Measurements from ENCODE around the gene RELN.

DNA sequence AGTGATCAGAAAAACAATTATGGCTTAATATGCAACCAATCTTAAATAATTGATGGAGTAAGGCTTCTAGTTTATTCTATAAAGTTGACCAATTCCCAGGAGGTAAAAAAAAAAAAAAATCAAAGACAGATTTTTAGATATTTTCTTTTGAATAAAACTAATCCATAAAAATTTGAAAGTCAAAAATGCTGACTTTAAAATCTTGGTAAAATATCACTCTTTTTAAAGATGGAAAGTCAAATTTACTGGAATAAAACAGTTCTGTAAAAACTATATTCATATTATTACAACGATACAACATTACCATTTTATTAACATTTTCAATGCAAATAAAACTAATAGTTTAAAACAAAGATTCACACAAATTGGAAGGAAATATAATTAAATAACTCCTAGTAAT, 5.4 kb downstream of the RELN start:
- TF ChIP-seq, protein P1, sequence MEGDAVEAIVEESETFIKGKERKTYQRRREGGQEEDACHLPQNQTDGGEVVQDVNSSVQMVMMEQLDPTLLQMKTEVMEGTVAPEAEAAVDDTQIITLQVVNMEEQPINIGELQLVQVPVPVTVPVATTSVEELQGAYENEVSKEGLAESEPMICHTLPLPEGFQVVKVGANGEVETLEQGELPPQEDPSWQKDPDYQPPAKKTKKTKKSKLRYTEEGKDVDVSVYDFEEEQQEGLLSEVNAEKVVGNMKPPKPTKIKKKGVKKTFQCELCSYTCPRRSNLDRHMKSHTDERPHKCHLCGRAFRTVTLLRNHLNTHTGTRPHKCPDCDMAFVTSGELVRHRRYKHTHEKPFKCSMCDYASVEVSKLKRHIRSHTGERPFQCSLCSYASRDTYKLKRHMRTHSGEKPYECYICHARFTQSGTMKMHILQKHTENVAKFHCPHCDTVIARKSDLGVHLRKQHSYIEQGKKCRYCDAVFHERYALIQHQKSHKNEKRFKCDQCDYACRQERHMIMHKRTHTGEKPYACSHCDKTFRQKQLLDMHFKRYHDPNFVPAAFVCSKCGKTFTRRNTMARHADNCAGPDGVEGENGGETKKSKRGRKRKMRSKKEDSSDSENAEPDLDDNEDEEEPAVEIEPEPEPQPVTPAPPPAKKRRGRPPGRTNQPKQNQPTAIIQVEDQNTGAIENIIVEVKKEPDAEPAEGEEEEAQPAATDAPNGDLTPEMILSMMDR (conservative IDR thresholded peaks at IDR 0.05) = no peak
- TF ChIP-seq EZH2 (IDR thresholded peaks at IDR 0.05; ENCODE audit: low read depth) = no peak
